Measurements from ENCODE around the gene DDB1.

DNA sequence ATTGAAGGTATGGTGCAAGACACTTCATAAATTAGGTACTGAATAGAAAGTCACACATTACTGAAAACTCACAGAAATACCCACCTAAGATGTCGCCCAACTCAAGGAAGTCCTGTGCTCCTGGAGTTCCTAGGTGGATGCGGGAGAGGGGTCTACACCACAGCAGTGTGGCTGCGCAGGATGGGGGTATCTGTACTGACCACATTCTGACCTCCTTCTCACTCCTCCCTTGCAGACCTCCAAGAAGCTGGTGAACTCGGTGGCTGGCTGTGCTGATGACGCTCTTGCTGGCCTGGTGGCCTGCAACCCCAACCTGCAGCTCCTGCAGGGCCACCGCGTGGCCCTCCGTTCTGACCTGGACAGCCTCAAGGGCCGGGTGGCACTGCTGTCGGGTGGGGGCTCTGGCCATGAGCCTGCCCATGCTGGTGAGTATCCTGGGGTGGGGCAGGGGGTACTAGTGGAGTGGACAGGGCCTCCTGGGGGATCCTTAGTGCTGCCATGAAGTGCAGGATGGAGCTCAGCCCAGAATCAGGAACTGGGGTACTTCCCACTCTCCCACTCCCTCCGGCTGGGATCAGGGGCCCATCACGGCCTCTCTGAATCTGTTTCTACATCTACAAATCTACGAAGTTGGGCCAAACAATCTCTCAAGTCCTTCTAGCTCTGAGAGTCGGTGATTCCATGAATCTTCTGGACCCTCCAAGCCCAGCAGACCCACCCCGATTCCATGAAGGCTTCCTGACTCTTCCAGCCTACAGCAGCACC lies 5.0 kb upstream of the DDB1 start:
- TF ChIP-seq RFX5 (IDR thresholded peaks at IDR 0.05; ENCODE audit: low read depth, low read length) (no peak), RAD21 (IDR thresholded peaks at IDR 0.05; ENCODE audit: low read length) (no peak), CEBPB (IDR thresholded peaks at IDR 0.05; ENCODE audit: low read depth, low read length) (no peak), RCOR1 (IDR thresholded peaks at IDR 0.05; ENCODE audit: insufficient replicate concordance, low read length) (no peak), BHLHE40 (IDR thresholded peaks at IDR 0.05; ENCODE audit: low read depth, low read length) (no peak), MAFK (IDR thresholded peaks at IDR 0.05; ENCODE audit: low read depth, low read length) (no peak), MAZ (IDR thresholded peaks at IDR 0.05; ENCODE audit: borderline replicate concordance, low read depth, low read length) (no peak), POLR2A (IDR thresholded peaks at IDR 0.05; ENCODE audit: low read depth, low read length) (no peak), ELK1 (IDR thresholded peaks at IDR 0.05; ENCODE audit: borderline replicate concordance, low read depth, low read length) (no peak), CHD1 (IDR thresholded peaks at IDR 0.05; ENCODE audit: low read depth, low read length) (no peak)
- TF ChIP-seq, protein P1, sequence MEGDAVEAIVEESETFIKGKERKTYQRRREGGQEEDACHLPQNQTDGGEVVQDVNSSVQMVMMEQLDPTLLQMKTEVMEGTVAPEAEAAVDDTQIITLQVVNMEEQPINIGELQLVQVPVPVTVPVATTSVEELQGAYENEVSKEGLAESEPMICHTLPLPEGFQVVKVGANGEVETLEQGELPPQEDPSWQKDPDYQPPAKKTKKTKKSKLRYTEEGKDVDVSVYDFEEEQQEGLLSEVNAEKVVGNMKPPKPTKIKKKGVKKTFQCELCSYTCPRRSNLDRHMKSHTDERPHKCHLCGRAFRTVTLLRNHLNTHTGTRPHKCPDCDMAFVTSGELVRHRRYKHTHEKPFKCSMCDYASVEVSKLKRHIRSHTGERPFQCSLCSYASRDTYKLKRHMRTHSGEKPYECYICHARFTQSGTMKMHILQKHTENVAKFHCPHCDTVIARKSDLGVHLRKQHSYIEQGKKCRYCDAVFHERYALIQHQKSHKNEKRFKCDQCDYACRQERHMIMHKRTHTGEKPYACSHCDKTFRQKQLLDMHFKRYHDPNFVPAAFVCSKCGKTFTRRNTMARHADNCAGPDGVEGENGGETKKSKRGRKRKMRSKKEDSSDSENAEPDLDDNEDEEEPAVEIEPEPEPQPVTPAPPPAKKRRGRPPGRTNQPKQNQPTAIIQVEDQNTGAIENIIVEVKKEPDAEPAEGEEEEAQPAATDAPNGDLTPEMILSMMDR (conservative IDR thresholded peaks at IDR 0.05; ENCODE audit: low read depth, low read length) = no peak
